ENCODE results near the gene PPFIA1. TPM values are rescaled to one million over a fixed set of nuclear protein-coding genes. Genes with fewer than 3 reads are reported as not detected.

PPFIA1 gene
- total RNA-seq, 2 experiments from 2014 or later = 34.6 to 53.9 TPM

DNA sequence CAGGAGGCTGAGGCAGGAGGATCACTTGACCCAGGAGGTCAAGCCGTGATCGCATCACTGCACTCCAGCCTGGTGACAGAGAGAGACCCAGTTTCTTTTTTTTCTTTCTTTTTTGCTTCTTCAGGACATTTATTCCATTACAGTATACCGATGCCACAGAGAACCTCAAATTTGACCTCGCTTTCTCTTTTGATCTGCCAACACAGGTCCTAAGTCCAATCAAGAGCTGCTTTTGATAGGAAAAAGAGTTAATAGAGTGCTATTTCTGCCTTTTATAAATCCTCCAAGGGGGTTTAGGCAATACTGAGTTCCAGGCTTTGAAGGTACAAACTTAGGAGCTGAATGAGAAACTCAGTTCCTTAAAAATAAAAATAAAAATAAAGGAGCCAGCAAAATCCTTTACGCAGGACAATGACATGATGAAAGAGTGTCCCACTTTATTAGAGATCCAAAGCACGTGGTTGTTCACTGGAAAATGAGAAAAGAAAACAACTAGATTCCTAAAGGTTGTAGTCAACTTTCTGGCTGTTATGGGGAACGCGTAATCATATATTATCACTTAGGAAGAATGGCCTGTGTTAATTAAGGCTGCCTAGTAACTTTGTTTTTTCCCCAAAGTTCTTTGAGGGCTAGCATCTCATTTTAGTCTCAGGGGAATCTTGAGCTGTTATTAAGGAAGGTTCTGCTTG lies 40.2 kb upstream of the PPFIA1 start:
- no peak for DNase-seq (ENCODE audit: low spot score)
- Histone ChIP-seq H4K20me1 (ENCODE audit: insufficient read depth, low read length) (no peaks in the 10 kb centered on the region), H3K4me2 (ENCODE audit: low read length) (no peak overlapping the region), H2AFZ (ENCODE audit: low read length) (no peak overlapping the region), H3K4me1 (ENCODE audit: insufficient read depth, low read length, poor library complexity, severe bottlenecking) (no peaks in the 10 kb centered on the region), H3K36me3 (ENCODE audit: insufficient read depth, low read length) (no peaks in the 10 kb centered on the region), H3K27ac (ENCODE audit: low read depth, low read length, poor library complexity, severe bottlenecking) (no peak overlapping the region), H3K9me3 (ENCODE audit: low read length) (no peaks in the 10 kb centered on the region), H3K79me2 (ENCODE audit: insufficient read depth, low read depth, low read length) (no peaks in the 10 kb centered on the region), H3K4me3 (ENCODE audit: low read depth, low read length, poor library complexity, severe bottlenecking) (no peak overlapping the region), H3K9me2 (ENCODE audit: insufficient read depth, low read length) (no peaks in the 10 kb centered on the region)
- intact Hi-C loops (cut with micrococcal nuclease; ENCODE audit: unreplicated experiment) = no loop called here
- TF ChIP-seq EZH2phosphoT487 (IDR thresholded peaks at IDR 0.05; ENCODE audit: borderline replicate concordance, low read depth, low read length) (no peak), CTCF (conservative IDR thresholded peaks at IDR 0.05; ENCODE audit: low read length) (no peak)
- CTCF ChIA-PET (ENCODE audit: unreplicated experiment) = interaction anchor here (0.6 kb wide), 1 partner anchor 27 kb away, joined by 3 read pairs; the partner anchor contains the start of gene FADD
- no TSS peak for BruUV-seq (replicated peaks)
- POLR2A ChIA-PET = no interaction called here

- DNase-seq (ENCODE audit: low spot score) = no peak
- BruUV-seq (replicated peaks) = no TSS peak
- intact Hi-C loops (cut with micrococcal nuclease; ENCODE audit: unreplicated experiment) = no loop called here
- H3K9me3 ChIP-seq (ENCODE audit: low read length) = no peaks in the 10 kb centered on the region
- H3K4me2 ChIP-seq (ENCODE audit: low read length) = no peak overlapping the region
- H4K20me1 ChIP-seq (ENCODE audit: insufficient read depth, low read length) = no peaks in the 10 kb centered on the region
- no peaks in the 10 kb centered on the region for H3K36me3 ChIP-seq (ENCODE audit: insufficient read depth, low read length)
- no peaks in the 10 kb centered on the region for H3K9me2 ChIP-seq (ENCODE audit: insufficient read depth, low read length)
- no peaks in the 10 kb centered on the region for H3K4me1 ChIP-seq (ENCODE audit: insufficient read depth, low read length, poor library complexity, severe bottlenecking)
- ChIA-PET CTCF (ENCODE audit: unreplicated experiment) (interaction anchor here (0.6 kb wide), 1 partner anchor 28 kb away, joined by 3 read pairs; the partner anchor contains the start of gene FADD), POLR2A (no interaction called here)
- no peak overlapping the region for H3K27ac ChIP-seq (ENCODE audit: low read depth, low read length, poor library complexity, severe bottlenecking)
- TF ChIP-seq EZH2phosphoT487 (IDR thresholded peaks at IDR 0.05; ENCODE audit: borderline replicate concordance, low read depth, low read length) (no peak), CTCF (conservative IDR thresholded peaks at IDR 0.05; ENCODE audit: low read length) (no peak)
- H3K79me2 ChIP-seq (ENCODE audit: insufficient read depth, low read depth, low read length) = no peaks in the 10 kb centered on the region
- no peak overlapping the region for H3K4me3 ChIP-seq (ENCODE audit: low read depth, low read length, poor library complexity, severe bottlenecking)
- H2AFZ ChIP-seq (ENCODE audit: low read length) = no peak overlapping the region
Observed at GRCh38 chr11:70230840-70231710, 39.4 kb upstream of the PPFIA1 start.
